NOMO-1 treated with DMSO at 0.1 percent for 48 hours (cell line): ENCODE data around the gene FUT2.
"Not testable (repeated sequence)": the region's sequence is repeated elsewhere in the genome, so short reads cannot be mapped to it uniquely, and the experiment has no call there.

ENCODE experiments used
- DNase-seq: peaks from one replicate; lab custom pipeline; 2025; ENCODE audit not compliant: unreplicated experiment; lab: John Stamatoyannopoulos, UW

The FUT2 gene

GRCh38 chr19:48698046-48698445 lies 2.3 kb downstream of the FUT2 start:
- DNase-seq = no peak

DNA sequence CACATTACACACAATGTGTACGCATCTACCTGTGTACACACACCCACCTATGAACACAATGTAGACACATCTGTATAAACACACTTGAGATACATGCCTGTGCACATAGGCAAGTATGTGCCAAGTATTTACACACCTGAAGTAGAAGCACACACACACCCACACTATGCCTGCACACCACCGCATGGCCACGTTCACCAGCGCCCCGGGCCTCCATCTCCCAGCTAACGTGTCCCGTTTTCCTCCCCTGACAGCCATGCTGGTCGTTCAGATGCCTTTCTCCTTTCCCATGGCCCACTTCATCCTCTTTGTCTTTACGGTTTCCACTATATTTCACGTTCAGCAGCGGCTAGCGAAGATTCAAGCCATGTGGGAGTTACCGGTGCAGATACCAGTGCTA lies 6.9 kb downstream of the FUT2 start:
- DNase-seq = no peak

GRCh38 chr19:48703316-48703715 lies 7.5 kb downstream of the FUT2 start:
- DNase-seq = no peak

GRCh38 chr19:48705431-48705830 lies 9.7 kb downstream of the FUT2 start:
- no peak for DNase-seq

- no peak for DNase-seq
Measured at GRCh38 chr19:48708471-48708870, 12.7 kb downstream of the FUT2 start.

DNA sequence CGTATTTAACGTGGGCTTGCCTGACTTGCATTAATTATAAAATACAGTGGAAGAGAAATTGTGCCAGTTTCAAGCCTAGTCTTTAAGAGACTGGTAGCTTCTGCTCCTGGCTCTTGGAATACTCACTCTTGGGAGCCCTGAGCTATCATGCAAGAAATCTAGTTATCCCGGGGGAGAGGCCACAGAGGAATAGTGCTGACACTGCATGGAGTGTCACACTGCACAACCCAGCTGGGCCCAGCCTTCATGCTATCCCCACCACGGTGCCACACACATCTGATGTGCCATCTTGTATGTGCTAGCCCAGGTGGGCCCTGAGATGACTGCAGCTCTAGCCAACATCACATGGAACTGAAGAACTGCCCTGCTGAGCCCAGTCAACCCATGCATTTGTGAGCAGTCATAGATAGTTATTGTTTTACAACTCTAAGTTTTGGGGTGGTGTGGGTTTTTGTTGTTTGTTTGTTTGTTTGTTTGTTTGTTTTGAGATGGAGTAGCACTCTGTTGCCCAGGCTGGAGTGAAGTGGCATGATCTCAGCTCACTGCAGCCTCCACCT lies 15.4 kb downstream of the FUT2 start:
- DNase-seq = no peak

GRCh38 chr19:48713041-48713863 lies 17.5 kb downstream of the FUT2 start:
- DNase-seq = peak; percentile 3

DNA sequence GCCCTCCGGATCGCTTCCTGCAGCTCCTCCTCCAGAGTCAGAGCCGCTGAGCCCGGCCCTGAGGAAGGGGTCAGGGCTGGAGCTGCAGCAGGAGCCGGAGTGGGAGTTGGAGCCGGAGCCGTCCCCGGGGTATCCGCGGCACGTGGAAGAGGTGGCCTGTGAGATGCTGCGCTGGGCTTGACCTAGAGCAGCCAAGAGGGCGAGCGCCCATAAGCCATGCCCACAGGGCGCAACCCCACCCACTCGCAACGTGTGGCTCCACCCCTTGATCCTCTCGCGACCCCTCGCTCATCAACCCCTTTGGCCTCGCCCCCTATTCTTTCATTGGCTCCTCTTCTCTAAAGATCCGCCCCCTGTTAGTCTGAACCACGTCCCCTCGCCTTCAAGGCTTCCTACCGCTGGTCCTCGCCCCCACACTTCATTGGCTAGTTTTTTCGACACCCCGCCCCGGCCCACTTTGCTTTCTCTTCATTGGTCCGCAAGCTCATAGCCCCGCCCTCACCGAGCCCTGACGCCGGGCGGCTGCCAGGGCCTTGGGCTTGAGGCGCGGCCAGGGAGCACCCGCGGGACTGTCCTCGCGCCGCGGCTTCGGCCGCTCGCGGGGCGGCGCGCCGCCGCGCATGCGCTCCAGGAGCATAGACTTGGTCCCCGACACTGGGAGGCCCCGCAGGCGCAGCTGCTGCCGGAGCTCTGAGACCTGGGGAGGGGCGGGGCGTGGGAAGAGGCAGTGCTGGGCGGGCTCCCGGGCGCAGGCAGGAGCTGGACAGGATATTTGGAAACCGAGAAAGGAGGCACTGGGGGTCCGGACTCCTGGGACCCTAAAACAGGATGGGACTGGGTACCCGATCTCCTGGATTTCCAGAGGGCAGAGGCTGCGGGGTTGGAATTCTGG lies 18.3 kb downstream of the FUT2 start:
- DNase-seq = peak; percentile 100

GRCh38 chr19:48714759-48715675 lies 19.2 kb downstream of the FUT2 start:
- DNase-seq = no peak

- DNase-seq = no peak
Measured at GRCh38 chr19:48715681-48716171, 20.0 kb downstream of the FUT2 start.

DNA sequence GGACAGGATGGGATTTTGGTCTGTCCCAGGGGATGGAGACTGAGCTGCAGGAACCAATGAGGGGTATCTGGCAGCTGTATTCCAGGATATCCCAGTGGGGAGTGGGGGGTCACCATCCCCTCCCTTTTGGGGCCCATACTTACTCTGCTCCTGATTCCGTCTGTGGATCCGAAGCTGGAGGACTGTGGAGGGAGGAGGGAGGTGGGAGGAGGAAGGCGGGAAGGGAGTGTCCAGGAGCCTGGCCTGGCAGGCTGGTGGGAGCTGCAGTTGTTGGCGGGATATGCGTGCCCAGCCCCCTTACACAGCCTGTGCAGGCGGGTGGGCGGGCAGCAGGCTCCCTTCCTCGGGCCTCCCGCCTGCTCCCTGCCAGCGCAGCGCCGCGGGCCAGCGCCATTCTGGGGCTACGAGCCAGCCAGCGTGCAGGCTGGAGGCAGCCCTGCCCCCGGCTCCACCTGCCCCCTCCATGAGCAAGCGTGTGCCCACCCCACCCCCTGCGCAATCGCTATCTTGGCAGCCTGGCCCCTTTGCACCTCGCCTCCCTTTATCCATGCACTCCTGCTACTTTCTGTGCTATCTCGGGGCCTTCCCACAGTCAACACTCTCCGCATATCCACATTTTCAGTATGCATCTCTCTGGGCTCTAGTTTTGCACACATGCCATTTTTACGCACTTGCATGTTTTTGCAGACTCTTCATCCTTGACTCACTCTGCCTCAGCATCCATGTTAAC lies 21.0 kb downstream of the FUT2 start:
- DNase-seq = no peak

- DNase-seq = not testable (repeated sequence)
Measured at GRCh38 chr19:48718106-48718505, 22.3 kb downstream of the FUT2 start.

DNA sequence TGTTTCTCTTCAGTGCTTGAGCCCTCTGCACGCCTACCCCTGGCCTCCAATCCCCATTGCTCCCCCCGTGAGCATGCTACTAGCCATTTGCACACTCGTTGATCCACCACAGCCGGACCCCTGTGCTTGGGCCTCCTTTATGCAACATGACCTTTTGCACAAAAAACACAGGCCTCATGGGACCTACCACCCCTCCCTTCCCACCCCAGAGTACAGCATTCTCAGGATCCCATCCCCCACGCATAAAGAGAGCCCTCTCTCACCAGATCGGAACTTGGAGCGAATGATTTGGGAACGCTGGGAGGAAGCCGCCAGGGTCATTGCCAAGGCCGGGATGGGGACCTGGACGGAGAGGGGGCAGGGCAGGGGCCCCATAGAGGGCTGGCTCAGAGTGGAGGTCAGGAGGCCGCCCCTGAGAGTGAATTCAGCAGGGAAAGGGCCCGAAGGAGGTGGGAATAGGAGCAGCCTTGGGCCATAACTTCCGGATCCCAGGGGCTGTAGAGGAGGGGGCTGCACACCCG lies 23.0 kb downstream of the FUT2 start:
- DNase-seq = no peak

DNA sequence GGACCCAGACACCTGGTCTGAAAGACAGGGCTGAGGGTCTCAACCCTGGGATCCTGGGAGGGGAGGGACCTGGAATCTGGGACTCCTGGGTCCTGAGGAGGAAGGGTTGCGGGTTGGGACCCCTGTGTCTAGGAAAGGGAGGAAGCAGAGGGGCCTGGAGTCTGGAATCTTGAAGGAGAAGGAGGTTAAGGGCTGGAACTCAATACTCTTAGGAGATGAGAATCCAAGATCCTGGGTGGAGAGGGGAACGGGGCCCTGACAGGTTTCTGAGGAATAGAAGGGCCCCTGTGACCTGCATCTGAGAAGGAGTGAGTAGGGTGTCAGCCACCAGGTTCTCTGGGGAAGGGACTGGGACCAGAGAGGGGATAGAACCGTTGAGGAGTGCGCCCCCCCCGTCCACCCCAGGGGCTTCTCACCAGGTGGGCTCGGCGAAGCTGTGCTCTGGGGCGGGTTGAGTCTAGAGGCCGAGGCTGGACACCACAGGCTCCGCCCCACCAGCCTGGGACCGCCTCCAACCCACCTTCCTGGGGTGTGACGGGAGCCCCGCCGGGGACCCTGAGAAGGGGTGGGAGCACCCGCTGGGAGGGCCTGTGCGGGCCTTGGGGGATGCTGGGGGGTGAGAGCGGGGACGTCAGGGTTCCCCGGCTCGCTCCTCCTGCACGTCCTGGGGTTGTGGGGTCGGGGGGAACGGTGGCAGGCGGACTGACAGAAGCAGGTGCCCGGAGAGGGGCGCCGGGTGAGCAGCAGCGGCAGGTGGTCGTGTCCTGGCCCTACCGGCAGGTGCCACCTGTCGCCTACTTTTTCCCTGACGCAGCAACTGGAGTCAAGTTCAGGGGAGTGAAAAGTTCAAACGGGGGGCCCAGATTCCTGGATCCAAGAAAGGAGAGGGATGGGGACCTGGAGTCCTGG lies 23.7 kb downstream of the FUT2 start, which contains the start of gene MAMSTR:
MAMSTR (minus strand) TSS at position 463 of the 909 bp plus-strand sequence. CDS start 694 bp downstream, outside the sequence.
- DNase-seq = no peak

DNA sequence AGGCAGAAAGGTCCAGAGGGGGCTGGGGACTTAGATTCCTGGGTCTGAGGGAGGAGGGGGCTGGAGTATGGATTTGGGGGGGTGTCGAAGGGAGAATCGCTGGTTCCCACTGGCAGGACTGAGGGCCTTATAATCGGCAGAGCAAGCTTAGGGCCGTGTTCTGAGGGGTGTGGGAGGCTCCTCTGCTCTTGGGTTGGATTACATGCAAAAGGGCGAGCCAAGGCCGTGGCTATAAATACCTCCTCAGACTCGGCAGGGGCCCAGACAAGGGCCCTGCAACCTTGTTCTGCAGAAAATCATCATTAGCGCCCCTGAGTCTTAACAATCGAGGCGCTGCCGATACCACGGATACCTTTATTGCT lies 24.5 kb downstream of the FUT2 start:
- DNase-seq = no peak

DNA sequence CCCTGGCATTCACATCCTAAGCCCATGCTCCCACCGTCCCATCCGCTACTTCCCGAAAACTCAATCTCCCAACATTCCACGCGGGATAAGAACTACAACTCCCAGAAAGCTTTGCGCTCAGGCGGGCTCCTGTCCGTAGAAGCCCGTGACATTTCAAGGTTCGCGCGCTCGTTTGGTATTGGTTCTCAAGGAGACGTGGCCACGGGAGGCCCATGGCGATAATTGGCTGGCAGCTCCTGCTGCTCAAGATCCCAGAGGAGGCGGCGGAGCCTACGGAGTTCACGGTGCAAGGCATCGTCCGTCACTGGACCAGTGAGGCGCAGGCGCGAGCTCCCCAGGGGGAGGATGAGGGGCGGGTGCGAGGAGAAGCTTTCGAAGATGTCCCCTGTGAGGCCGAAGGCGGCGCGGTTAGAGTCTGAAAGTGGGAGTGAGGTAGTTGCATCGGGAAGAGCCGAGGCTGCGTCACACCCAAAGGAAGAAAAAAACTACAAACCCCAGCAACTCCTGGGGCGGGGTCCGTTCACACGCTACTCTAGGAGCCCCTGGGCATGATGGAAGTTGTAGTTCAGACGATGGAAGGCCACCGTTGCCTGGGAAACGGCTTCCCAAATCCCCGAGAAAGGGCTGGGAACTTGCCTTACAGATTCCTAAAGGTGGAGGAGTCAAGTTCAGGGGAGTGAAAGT lies 25.0 kb downstream of the FUT2 start:
- DNase-seq = peak; percentile 97

- DNase-seq = no peak
Measured at GRCh38 chr19:48722196-48722708, 26.5 kb downstream of the FUT2 start.
